HG03025 (cell line): ENCODE results near the gene FNDC11.

Experiments
- ATAC-seq: cut with Tn5 transposase; IDR thresholded peaks from one replicate; pipeline ENCODE4 v1.9.1; 2021; ENCODE audit warnings: mild to moderate bottlenecking, moderate library complexity; ENCODE audit not compliant: unreplicated experiment, low FRiP score

FNDC11 gene

GRCh38 chr20:63522981-63523611 is 30.9 kb upstream of the FNDC11 start:
- ATAC-seq, result no peak

- no peak for ATAC-seq
These were observed 28.8 kb upstream of the FNDC11 start for GRCh38 chr20:63525185-63525584.

GRCh38 chr20:63525971-63526370 is 28.0 kb upstream of the FNDC11 start:
- no peak for ATAC-seq

GRCh38 chr20:63527184-63527583 is 26.8 kb upstream of the FNDC11 start:
- ATAC-seq, result no peak

GRCh38 chr20:63529180-63529860 is 24.6 kb upstream of the FNDC11 start:
- ATAC-seq, result no peak

GRCh38 chr20:63529861-63530787 is 23.8 kb upstream of the FNDC11 start:
- no peak for ATAC-seq

GRCh38 chr20:63530788-63531160 is 23.2 kb upstream of the FNDC11 start:
- no peak for ATAC-seq

GRCh38 chr20:63531686-63532448 is 22.1 kb upstream of the FNDC11 start:
- ATAC-seq, result no peak

GRCh38 chr20:63532449-63532971 is 21.4 kb upstream of the FNDC11 start:
- no peak for ATAC-seq

- ATAC-seq, result no peak
These were observed 20.6 kb upstream of the FNDC11 start for GRCh38 chr20:63533388-63533787.

GRCh38 chr20:63533871-63534393 is 20.0 kb upstream of the FNDC11 start:
- ATAC-seq, result no peak

- ATAC-seq, result no peak
These were observed 19.5 kb upstream of the FNDC11 start for GRCh38 chr20:63534427-63534830.

GRCh38 chr20:63534831-63535651 is 18.9 kb upstream of the FNDC11 start:
- ATAC-seq, result no peak

- no peak for ATAC-seq
These were observed 17.6 kb upstream of the FNDC11 start for GRCh38 chr20:63536241-63536977.

- ATAC-seq, result peak; percentile 18
These were observed 16.9 kb upstream of the FNDC11 start, which contains the start of gene PTK6 for GRCh38 chr20:63536997-63537524. Gene PTK6 (minus strand): TSS chr20:63537376. CDS start chr20:63537314, 62 bp downstream.

- peak; percentile 74 for ATAC-seq
These were observed 16.3 kb upstream of the FNDC11 start for GRCh38 chr20:63537525-63538203.

- ATAC-seq, result no peak
These were observed 15.5 kb upstream of the FNDC11 start for GRCh38 chr20:63538204-63539091.
